ENCODE results near the gene EDC4. TPM values are rescaled to one million over a fixed set of nuclear protein-coding genes. Genes with fewer than 3 reads are reported as not detected.

EDC4 gene
- total and polyA plus RNA-seq, 9 of the 15 experiments (the other 6 are each of a cell fraction or from before 2014, with no cell fraction given): 1.1 to 131 (median 74.0) TPM

DNA sequence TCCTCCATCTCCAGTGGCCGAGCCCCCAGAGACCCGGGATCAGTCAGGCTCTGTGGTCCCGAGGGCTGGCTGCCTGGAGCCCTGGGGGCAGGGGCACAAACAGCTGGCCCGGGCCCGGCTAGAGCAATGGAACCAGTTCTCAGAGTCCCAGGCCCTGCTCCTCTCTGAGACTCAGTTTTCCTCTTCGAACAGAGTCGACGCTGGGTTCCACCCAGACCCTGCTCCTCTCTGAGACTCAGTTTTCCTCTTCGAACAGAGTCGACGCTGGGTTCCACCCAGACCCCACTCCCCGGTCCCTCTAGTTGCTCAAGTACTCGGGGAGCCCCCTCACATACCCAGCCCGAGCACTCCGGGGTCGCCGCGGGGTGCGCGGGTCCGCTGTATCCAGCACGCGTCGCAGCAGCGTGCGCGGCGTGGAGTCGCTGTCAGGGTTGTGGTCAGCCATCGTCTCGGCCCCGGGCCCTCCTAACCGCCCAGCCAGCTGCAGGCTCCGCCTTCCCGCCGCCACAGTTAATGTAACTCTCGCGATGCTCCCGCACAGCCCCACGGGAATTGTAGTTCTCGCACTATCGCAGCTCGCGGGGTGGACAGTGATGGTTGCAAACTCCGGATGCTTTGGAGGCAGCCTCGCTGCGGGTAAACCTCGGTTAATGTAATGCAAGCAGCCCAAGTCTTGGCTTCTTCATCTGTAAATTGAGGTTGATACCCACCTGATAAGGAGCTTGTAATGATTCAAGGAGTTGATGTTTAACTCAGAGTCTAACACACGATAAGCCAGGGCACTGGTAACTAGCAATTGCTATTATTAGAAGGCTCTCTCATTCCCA, 39.2 kb upstream of the EDC4 start (continued):
- TF ChIP-seq NEUROD1 (IDR thresholded peaks at IDR 0.05; ENCODE audit: borderline replicate concordance, low read depth, low read length, partially characterized antibody): peak; percentile 74
- TF ChIP-seq, protein P1, sequence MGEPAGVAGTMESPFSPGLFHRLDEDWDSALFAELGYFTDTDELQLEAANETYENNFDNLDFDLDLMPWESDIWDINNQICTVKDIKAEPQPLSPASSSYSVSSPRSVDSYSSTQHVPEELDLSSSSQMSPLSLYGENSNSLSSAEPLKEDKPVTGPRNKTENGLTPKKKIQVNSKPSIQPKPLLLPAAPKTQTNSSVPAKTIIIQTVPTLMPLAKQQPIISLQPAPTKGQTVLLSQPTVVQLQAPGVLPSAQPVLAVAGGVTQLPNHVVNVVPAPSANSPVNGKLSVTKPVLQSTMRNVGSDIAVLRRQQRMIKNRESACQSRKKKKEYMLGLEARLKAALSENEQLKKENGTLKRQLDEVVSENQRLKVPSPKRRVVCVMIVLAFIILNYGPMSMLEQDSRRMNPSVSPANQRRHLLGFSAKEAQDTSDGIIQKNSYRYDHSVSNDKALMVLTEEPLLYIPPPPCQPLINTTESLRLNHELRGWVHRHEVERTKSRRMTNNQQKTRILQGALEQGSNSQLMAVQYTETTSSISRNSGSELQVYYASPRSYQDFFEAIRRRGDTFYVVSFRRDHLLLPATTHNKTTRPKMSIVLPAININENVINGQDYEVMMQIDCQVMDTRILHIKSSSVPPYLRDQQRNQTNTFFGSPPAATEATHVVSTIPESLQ (CRISPR knock-in tag; IDR thresholded peaks at IDR 0.05): peak; percentile 89; the same call in 1 of the 2 replicates
- TF ChIP-seq RBM34 (IDR thresholded peaks at IDR 0.05; ENCODE audit: borderline replicate concordance, insufficient read depth, low read length): no peak
- TF ChIP-seq E2F1 (CRISPR knock-in tag; IDR thresholded peaks at IDR 0.05): no peak; the same call in 1 of the 2 replicates
- peak; percentile 97 for TF ChIP-seq KDM5B (IDR thresholded peaks at IDR 0.05; ENCODE audit: insufficient replicate concordance, low read depth, low read length)
- no peak for TF ChIP-seq JUN (IDR thresholded peaks at IDR 0.05; ENCODE audit: borderline replicate concordance, low read depth, low read length)
- TF ChIP-seq JUN (CRISPR knock-in tag; IDR thresholded peaks at IDR 0.05; ENCODE audit: borderline replicate concordance): peak; percentile 62; the same call in 1 of the 2 replicates
- TF ChIP-seq CREB3L1 (IDR thresholded peaks at IDR 0.05; ENCODE audit: borderline replicate concordance, low read depth): peak; percentile 95
- TF ChIP-seq MCM7 (IDR thresholded peaks at IDR 0.05): no peak
- TF ChIP-seq ZNF384 (IDR thresholded peaks at IDR 0.05; ENCODE audit: low read depth, low read length): no peak
- TF ChIP-seq FIP1L1 (IDR thresholded peaks at IDR 0.05; ENCODE audit: low read depth, low read length, poor library complexity, severe bottlenecking): no peak
- TF ChIP-seq POU5F1 (IDR thresholded peaks at IDR 0.05; ENCODE audit: borderline replicate concordance, low read depth, low read length, partially characterized antibody): peak; percentile 59
- TF ChIP-seq, protein P2, sequence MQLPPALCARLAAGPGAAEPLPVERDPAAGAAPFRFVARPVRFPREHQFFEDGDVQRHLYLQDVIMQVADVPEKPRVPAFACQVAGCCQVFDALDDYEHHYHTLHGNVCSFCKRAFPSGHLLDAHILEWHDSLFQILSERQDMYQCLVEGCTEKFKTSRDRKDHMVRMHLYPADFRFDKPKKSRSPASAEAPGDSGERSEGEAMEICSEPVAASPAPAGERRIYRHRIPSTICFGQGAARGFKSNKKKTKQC (CRISPR knock-in tag; IDR thresholded peaks at IDR 0.05): peak; percentile 94
- TF ChIP-seq, protein P3, sequence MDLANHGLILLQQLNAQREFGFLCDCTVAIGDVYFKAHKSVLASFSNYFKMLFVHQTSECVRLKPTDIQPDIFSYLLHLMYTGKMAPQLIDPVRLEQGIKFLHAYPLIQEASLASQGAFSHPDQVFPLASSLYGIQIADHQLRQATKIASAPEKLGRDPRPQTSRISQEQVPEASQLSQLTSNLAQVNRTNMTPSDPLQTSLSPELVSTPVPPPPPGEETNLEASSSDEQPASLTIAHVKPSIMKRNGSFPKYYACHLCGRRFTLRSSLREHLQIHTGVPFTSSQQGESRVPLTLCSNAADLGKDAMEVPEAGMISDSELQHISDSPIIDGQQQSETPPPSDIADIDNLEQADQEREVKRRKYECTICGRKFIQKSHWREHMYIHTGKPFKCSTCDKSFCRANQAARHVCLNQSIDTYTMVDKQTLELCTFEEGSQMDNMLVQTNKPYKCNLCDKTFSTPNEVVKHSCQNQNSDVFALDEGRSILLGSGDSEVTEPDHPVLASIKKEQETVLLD (IDR thresholded peaks at IDR 0.05): no peak
- 0 out of 2 replicates have a peak, but pooled peaks have one; percentile 30 for TF ChIP-seq RHOXF2B (CRISPR knock-in tag; conservative IDR thresholded peaks at IDR 0.05)
- no peak for TF ChIP-seq NCOA4 (IDR thresholded peaks at IDR 0.05; ENCODE audit: partially characterized antibody)
- peak; percentile 81 for TF ChIP-seq PHF20 (IDR thresholded peaks at IDR 0.05; ENCODE audit: partially characterized antibody)
- TF ChIP-seq, protein P4, sequence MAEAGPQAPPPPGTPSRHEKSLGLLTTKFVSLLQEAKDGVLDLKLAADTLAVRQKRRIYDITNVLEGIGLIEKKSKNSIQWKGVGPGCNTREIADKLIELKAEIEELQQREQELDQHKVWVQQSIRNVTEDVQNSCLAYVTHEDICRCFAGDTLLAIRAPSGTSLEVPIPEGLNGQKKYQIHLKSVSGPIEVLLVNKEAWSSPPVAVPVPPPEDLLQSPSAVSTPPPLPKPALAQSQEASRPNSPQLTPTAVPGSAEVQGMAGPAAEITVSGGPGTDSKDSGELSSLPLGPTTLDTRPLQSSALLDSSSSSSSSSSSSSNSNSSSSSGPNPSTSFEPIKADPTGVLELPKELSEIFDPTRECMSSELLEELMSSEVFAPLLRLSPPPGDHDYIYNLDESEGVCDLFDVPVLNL (CRISPR knock-in tag; IDR thresholded peaks at IDR 0.05; ENCODE audit: low read depth): peak; percentile 85
